Skeletal muscle cell (primary cell): ENCODE results near the gene TCFL5.

Experiments used
- DNase-seq: peaks from one replicate; pipeline ENCODE4 v3.0.0-alpha.2; 2010; ENCODE audit warnings: low read depth
- H3K4me3 ChIP-seq: 2 replicates; pipeline ENCODE4 v1.5.1; 2011; ENCODE audit warnings: low read depth, mild to moderate bottlenecking, control low read depth, low read length, moderate library complexity

The TCFL5 gene

DNA sequence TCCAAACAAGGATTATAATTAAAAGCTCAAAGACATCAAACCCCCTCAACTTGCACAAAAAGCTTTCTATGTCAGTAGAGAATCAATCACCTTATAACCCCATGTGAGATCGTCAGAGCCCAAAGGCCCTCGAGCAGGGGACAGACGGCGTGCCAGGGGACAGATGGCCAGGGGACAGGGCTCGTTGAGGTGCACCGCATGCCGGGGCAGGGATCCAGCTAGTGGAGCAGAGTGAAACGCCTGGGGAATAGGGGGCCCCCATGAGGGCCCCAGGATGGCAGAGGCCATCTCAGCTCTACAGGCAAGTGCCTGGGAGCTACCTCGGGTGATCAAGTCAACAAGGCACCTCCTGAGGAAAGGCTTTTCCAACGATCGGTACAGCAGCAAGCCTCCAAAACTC lies 36.0 kb upstream of the TCFL5 start:
- DNase-seq, result no peak
- no peak overlapping the region for H3K4me3 ChIP-seq

DNA sequence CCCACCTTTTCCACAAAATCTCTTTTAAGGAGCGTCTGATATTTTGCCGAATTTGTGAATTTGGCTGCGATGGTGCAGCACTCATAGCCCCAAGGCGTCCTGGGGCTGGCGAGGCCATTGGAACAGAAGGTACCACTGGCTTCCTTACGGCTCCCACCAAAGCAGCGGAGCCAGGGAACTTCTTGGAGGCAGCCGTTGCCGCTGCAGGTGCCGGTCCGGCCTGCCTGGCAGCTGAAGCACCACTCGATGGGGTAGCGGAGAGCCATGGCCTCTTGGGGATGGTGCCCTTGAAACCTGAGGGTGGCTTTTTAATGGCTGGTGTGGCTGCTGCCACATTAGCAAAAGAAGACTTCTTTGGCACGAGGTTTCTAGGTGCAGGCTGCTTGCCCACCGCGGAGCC lies 34.9 kb upstream of the TCFL5 start:
- H3K4me3 ChIP-seq, result no peak overlapping the region
- no peak for DNase-seq

DNA sequence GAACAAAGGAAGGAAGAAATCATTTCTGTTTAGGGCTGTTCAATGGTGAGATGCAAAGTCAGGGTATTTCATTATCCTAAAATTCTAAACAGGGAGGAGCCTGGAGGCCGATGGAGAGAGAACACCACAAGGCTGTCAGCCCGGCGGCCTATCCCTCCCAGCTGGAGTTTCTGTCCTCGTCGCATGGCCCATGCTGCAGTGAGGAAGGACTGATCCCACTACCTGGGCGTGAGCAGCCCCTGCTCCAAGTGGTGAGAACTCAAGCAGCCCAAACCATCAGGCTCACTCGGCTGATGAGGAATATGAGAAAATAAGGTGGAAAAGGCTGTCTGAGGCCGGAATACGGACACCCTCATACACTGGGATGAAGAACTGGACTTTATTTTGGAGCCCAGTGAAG lies 33.9 kb upstream of the TCFL5 start:
- H3K4me3 ChIP-seq, result no peak overlapping the region
- no peak for DNase-seq

DNA sequence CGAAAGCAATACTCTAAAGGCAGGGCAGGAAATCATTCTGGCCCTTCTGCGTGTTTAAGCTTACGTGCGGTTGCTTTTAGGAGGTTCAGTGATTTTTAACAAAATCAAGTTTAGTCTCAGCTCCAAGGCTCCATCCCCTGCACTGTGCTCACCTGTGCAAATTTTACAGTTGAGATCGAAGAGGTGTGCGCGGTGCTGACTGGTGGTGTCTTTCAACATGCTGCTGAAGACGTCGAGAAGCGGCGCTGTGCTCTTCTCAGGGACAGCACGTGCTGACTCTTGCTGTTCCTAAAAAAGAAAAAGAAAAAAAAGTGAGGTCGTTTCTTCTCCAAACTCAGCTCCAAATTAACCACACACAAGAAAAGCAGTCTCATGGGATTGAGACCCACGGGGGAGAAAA lies 32.6 kb upstream of the TCFL5 start:
- no peak overlapping the region for H3K4me3 ChIP-seq
- no peak for DNase-seq

DNA sequence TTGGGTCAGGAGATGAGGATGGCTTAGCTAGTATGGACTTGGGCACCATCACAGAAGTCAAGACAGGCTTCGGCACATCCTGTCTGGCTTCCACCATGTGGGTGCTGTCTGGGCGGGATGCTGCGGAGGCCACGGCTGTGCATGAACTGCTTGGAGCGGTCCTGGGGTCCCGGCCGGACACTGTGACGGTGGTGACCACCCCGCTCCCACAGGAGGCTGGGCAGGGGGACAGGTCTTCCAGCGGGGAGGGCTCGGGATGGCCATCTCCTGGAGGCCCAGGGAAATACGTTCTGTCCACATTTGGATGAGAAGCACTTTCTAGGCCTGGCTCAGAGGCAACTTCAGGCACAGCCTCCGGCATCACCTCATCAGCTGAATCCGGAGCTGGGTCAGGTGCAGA lies 32.1 kb upstream of the TCFL5 start:
- DNase-seq, result no peak
- H3K4me3 ChIP-seq, result no peak overlapping the region

DNA sequence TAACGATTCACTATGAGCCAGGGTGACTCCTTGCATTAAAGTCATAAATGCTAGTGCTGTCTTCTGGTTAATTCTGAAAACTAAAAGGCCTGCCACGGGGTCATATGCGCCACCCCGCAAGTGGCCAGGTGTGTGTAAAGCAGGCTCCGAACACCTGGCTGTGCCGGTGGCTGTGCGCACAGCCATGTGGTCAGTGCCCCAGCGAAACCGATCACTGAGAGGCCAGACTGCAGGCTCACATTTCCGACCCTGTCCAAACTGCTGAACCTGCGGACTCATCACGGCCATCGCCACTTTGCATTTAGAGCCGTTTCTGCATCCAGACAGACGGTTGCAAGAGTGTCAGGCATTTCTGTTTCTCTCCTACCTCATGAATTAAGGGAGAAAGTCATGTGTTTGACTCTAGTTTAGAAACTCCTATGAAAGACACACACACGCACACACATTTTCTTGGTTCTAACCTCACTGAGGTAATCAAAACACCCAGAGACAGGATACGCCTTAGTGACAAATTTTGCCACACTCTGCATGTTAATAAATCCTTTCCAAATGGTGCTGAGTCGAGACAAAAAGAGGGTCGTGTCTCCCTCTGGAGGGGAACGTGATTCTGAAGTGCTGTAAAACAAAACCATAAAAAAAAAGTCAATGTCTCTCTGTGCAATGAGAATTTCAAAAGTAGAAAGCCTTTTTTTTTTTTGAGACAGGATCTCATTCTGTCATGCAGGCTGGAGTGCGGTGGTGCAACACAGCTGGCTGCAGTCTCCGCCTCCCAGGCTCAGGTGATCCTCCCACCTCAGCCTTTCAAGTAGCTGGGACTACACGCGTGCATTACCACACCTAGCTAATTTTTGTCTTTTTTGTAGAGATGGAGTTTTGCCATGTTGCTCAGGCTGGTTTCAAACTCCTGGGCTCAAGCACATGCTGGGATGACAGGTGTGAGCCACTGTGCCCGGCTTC lies 31.0 kb upstream of the TCFL5 start:
- no peak overlapping the region for H3K4me3 ChIP-seq
- no peak for DNase-seq

DNA sequence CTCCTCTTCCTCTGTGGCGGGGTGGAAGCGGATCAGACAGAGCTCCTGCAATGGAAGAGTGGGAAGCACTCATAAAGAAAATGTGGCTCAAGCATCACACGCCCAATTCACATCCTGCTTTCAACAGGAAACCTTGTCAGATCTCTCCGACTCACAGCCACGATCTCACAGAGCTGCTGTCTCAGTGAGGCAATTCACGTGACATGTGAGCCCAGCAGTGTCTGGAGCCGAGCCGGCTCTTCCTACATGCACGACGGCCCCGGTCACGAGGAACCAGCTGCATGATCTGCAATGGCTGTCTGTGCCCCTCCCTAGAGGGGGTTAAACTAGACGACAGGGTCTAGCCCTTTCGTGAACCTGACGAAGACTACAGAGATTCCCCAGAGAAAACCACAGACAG lies 29.5 kb upstream of the TCFL5 start:
- DNase-seq, result no peak
- H3K4me3 ChIP-seq, result no peak overlapping the region

DNA sequence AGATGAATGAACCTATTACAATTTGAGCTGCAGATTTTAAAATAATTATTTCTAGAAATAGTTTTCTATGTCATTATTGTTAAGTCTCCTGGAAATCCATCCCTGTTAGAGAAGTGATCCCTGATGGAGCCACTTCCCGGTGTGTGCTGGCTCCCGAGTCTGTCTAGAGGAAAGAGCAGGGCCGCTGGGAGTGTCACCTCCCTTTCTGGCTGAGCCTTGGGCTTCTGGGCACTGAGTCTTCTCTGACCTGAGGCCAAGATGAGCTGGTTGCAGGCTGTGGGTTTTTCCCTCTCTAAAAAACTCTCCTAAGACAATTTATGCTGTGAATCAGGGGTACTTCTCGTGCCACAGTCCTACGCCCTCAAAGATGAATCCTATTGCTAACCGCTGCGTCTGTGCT lies 28.8 kb upstream of the TCFL5 start:
- no peak for DNase-seq

DNA sequence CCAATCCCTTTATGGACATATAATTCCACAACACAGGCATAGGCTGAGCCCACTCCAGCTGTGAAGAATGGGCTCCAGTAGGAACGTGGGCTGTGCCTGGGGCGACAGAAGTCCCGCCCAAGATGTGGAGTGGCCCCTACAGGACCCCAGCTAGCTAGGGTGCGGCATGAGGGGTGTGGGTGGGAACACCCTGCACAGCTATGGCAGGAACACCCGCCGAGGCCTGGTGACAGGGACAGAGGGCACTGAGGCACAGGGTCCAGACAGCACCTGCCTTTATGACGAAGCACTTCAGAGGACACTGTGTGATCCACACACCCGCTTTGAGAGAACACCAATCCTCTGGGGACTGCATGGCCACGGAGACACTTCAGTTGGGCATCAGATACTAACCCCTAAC lies 28.2 kb upstream of the TCFL5 start:
- H3K4me3 ChIP-seq, result no peak overlapping the region
- no peak for DNase-seq

More for the DNA sequence above, 28.8 kb upstream of the TCFL5 start:
- no peak overlapping the region for H3K4me3 ChIP-seq

DNA sequence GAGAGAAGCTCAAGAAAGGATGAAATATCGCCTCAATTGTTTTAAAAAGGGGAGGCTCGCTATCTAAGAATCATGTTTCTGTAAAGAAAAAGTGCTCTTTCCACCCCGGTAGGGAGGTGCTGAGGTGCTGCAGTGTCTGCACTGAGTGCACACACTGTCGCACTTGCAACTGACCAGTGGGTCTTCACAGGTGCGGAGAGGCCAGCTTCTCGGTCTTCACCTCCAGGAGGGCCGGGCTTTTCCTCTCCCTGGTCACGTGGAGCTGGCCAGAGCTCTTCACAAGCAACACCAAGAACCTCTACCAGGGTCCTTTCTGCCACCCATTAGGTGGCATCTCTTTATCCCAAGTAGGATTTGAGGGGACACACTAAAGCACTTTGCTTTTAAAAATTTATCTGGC lies 27.8 kb upstream of the TCFL5 start:
- DNase-seq, result no peak
- no peak overlapping the region for H3K4me3 ChIP-seq

DNA sequence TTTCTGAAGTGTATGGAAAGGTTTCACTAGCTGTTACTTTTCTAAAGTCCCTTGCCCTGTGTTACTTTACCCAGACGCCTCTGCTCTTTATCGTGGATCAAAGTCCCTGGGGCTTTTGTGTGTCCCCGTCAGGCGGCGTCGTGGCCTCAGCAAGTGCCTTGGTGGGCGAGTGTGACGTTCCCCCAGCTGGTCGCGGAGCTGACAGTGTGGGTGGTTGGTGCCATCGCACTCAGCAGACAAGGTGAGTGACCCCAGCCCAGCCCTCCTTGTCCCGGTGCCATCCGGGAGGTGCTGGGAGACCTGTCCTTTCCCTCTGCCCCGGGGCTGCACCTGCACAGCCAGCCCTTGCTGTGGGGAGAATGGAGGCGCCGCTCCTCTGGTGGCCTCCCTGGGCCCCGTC lies 27.3 kb upstream of the TCFL5 start:
- DNase-seq, result no peak

DNA sequence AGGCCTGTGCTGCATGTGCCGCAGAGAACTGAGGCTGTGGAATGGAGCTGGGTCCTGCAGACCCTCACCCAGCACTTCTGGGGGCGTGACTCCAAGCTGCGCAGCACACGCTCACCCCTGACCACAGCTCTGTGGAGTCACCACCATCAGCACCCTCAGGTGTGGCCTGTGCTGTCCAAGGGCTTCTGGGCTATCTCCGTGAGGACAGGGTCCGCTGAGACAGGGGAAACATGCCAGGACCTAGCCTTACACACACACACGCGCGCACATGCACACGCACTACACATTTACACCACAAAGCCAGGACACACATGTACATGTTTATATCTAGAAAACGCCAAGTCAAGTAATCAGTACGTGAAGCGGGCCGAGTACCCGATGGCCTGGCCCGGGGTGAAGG lies 26.8 kb upstream of the TCFL5 start:
- DNase-seq, result no peak
- no peak overlapping the region for H3K4me3 ChIP-seq

More for the DNA sequence above, 27.3 kb upstream of the TCFL5 start:
- no peak overlapping the region for H3K4me3 ChIP-seq

DNA sequence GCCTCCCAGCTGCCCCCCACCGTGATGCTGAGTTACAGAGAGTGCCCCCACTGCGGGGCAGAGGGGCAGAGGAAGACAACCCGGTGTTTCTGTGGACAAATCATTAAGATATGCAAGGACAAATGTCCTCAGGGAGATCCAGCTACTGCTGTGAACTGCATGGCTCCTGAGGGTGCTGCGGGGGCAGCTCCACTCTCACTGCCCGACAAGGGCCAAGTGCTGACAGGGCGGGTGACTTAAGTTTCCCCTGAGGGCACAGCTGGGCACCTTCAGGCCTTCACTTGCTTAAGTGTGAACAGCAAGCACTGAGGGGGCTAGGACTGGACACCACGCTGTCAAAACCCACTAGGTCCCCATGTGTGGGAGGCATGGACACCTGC lies 26.2 kb upstream of the TCFL5 start:
- no peak for DNase-seq
- H3K4me3 ChIP-seq, result no peak overlapping the region

DNA sequence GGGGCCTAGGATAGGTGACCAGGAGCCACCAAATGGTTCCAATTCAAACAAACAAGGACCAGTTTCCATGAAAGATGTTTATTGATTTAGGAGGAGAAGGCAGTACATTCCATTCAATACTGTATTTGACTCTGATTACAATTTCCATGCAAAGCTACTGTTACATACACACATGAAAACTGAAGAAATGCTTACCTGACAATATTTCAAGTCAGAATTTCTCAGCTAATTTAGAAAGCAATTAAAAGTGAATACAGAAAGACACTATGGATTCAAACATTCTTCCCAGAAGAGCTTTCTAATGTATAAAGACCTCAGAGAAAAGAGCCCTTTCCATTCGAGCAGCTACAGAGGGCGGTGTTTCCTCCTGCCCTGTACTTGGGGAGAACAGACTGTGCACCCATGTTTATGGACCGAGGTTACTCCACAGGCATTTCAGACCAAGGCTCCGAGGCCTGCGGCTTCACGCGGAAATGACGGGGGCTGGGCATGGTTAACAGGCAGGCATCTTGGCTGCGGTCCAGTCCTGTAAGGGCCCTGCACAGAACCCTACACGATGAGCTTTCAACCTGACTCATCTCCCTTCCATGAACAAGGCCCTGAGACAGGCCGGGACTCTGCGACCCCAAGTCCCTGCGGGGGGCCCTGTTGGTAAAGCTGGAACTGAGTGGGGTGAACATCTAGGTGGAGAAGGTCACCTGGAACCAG lies 25.7 kb upstream of the TCFL5 start:
- DNase-seq, result peak; percentile 84
- H3K4me3 ChIP-seq, result no peak overlapping the region

DNA sequence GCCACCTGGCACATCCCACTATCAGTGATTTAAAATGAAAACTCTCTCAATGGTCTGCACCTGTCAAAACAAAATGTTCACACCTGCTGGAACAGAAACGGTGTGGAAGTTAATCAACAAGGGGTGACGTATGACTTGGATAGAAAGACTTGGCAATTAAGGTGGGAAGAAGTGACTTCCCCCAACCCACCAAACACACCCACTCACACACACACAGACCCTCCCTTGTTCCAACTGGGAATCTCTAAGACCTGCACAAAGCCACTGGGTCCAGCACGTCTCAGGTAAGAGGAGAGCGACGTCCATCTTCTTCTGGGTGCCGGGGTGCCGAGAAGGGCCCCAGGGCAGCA lies 25.1 kb upstream of the TCFL5 start:
- no peak for DNase-seq
- H3K4me3 ChIP-seq, result no peak overlapping the region

DNA sequence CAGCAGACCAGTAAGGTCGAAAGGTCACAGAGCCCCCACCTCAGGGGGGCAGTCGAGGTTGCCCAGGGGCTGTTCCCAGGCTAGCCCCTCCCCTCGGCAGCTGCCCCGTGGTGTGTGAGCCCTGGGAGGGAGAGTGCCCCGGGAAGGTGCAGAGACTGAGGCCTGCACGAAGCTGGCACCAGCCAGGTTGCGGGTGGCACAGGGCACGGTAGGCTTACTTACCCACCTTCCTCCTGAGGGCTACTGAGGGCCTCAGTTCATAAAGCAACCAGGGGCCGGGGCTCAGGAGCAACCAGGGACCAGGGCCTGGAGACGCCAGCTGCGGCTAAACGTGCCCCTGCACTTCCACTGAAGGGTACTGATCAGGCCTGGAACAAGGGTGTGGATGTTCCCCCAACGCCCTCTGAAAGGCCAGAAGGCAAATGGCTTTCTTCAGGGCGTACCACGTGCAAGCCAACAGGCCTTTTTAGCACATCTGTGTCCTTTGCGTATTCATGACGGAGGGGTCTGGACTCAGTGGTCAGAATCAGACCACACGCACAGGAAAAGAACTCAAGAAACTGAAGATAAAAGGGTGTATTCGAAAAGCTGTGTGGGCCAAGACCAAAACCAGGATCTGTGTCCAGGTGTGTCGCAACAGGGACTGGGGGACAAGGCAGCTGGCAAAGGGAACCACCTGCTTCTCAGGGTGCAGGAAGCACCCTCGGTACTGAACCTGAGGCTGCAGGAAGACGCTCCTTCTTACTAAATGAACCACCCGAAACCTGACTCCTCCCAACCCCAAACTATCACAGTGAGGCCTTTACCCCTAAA lies 24.5 kb upstream of the TCFL5 start:
- no peak overlapping the region for H3K4me3 ChIP-seq
- no peak for DNase-seq

DNA sequence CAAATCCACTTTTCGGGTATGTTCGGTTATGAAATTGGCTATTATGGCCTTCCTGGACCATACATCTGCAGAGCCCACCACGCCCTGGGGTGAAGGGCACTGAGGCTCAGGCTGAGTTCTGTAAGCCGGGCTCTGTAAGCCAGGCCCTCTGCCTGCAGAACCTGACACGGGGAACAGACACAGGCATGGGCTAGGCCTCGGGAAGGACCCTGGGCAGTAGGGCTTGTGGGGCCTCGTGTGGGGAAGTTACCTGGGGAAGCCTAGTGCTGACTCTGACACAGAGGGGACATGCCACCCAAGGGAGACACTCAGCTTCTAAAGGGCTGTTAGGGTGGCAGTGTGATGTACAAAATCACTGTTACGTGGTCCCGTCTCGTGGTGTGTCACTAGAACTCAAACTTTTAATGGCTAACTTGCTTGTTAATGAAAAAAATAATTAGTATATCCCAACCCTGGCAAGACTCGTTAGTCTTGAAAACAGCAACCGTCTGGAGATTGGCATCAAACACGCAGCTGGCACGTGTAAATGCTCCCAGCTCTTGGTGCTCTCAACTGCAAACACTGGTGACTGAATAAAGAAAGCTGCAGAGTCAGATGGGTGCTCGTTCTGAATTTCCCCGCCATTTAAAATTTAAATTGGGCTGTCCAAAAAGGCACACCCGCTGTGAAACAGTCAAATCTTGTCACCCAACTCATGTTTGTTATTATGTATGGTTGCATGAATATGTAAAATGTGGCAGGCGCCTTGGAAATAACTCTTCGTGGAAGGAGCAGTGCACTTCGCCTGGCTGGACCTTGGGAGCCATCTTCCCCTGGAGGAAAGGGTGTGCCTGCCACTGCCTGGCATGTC lies 23.6 kb upstream of the TCFL5 start:
- no peak for DNase-seq
- no peak overlapping the region for H3K4me3 ChIP-seq

DNA sequence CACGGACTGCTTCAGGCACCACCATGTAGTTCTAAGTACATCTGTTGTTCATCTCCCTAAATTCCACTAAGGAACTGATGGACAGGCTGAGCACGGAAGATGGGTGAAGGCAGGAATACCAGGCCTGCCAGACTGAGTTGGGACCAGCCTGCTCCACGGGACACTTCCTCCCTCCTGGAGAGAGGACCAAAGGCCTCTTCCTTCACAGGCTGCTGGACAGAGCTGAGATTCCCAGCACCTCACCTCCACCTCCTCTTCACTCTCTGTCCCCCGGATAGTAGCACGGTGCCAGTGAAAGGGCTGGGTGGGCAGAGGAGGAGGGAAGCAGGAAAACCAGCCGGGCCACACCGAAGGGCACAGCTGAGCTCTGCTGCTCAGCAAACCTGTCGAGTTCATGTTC lies 22.9 kb upstream of the TCFL5 start:
- no peak for DNase-seq
- H3K4me3 ChIP-seq, result no peak overlapping the region

DNA sequence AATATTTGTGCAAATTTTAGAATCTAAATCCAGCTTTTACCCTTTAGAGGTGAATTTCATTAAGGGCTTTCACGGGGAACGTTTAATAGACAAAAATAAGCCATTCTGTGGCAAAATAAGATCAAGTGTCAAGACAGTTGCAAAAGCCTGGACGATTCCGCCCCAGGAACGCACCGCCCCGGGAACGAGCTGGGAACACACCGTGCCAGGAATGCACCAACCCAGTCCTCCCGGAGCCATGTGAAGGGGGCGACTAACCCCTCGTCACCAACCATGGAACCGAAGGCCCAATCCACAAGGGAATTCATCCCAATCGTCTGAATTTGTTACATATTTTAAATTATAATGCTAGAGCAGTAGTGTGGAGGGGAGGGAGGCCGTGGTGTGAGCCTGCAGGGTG lies 20.8 kb upstream of the TCFL5 start:
- no peak overlapping the region for H3K4me3 ChIP-seq
- no peak for DNase-seq
